Measurements from ENCODE around the gene HSD17B8.

Gene HSD17B8

GRCh38 chr6:33165581-33166258 lies 38.7 kb upstream of the HSD17B8 start:
- no peak overlapping the region for H2AFZ ChIP-seq (ENCODE audit: low read length)
- no peaks in the 10 kb centered on the region for H3K79me2 ChIP-seq (ENCODE audit: insufficient read depth, low read length)
- no peaks in the 10 kb centered on the region for H3F3A ChIP-seq (ENCODE audit: insufficient read depth, low read length)
- no peak for TF ChIP-seq CTCF (IDR thresholded peaks at IDR 0.05; ENCODE audit: low read length)
- no peak for TF ChIP-seq EZH2 (IDR thresholded peaks at IDR 0.05; ENCODE audit: borderline replicate concordance, low read length)
- no peak overlapping the region for H3K4me3 ChIP-seq (ENCODE audit: low read depth, low read length, poor library complexity, severe bottlenecking)
- H3K9ac ChIP-seq (ENCODE audit: low read length), result no peak overlapping the region
- H3K27ac ChIP-seq (ENCODE audit: low read depth, low read length, poor library complexity, severe bottlenecking), result no peak overlapping the region
- peaks cover 6% of the 10 kb centered on the region for H3K4me1 ChIP-seq (ENCODE audit: insufficient read depth, low read length, severe bottlenecking)
- no peaks in the 10 kb centered on the region for H3K27me3 ChIP-seq (ENCODE audit: insufficient read depth, low read length)
- H3K36me3 ChIP-seq (ENCODE audit: insufficient read depth, low read length), result no peaks in the 10 kb centered on the region
- H3K9me3 ChIP-seq (ENCODE audit: low read length), result no peaks in the 10 kb centered on the region
- no peaks in the 10 kb centered on the region for H3K9me2 ChIP-seq (ENCODE audit: low read depth, low read length)
- H4K20me1 ChIP-seq (ENCODE audit: insufficient read depth, low read length), result no peaks in the 10 kb centered on the region
- no peak overlapping the region for H3K4me2 ChIP-seq (ENCODE audit: low read length)

DNA sequence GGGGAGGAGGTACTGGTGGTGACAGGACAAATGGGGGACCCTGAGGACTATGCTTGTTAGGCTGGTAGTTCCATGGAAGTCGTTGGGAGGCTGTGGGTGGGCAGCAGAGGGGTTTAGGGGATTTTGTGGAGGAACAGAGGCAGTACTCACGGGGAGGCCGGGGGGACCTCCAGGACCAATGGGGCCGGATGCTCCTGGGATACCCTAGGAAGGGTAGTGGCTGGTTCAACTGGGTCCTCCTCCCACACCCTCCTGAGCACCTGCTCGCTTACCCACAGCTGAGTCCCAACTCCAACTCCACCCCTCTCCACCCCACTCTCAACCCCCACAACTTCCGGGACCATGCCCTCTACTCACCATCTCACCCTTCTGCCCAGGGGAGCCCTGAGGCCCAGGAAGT lies 38.1 kb upstream of the HSD17B8 start:
- TF ChIP-seq EZH2 (IDR thresholded peaks at IDR 0.05; ENCODE audit: borderline replicate concordance, low read length) (no peak), CTCF (IDR thresholded peaks at IDR 0.05; ENCODE audit: low read length) (no peak)
- Histone ChIP-seq H3F3A (ENCODE audit: insufficient read depth, low read length) (no peaks in the 10 kb centered on the region), H3K4me2 (ENCODE audit: low read length) (no peak overlapping the region), H3K9me2 (ENCODE audit: low read depth, low read length) (no peaks in the 10 kb centered on the region), H3K9me3 (ENCODE audit: low read length) (no peaks in the 10 kb centered on the region), H3K36me3 (ENCODE audit: insufficient read depth, low read length) (no peaks in the 10 kb centered on the region), H3K27ac (ENCODE audit: low read depth, low read length, poor library complexity, severe bottlenecking) (no peak overlapping the region), H4K20me1 (ENCODE audit: insufficient read depth, low read length) (no peaks in the 10 kb centered on the region), H3K27me3 (ENCODE audit: insufficient read depth, low read length) (no peaks in the 10 kb centered on the region), H3K9ac (ENCODE audit: low read length) (no peak overlapping the region), H3K4me3 (ENCODE audit: low read depth, low read length, poor library complexity, severe bottlenecking) (no peak overlapping the region), H2AFZ (ENCODE audit: low read length) (no peak overlapping the region), H3K4me1 (ENCODE audit: insufficient read depth, low read length, severe bottlenecking) (peaks cover 6% of the 10 kb centered on the region), H3K79me2 (ENCODE audit: insufficient read depth, low read length) (no peaks in the 10 kb centered on the region)

DNA sequence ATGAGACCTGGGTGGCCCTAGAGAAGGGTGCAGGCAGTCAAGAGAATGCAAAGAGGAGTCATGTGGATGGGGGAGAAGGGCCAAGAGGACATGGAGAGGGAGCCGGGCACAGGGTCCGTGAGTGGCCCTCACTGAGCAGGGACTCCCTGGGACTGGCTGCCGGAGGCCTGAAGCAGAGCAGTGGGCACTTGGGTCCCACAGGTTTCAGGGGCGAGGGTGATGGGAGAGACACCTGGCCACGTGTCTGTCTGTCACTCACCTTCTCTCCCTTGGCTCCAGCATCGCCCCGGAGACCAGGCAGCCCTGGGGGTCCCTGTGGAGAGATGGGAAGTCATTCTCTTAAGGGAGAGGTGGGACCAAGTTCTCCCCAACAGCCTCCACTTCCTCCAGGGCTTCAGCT lies 37.6 kb upstream of the HSD17B8 start:
- H3K79me2 ChIP-seq (ENCODE audit: insufficient read depth, low read length), result no peaks in the 10 kb centered on the region
- no peak overlapping the region for H3K4me3 ChIP-seq (ENCODE audit: low read depth, low read length, poor library complexity, severe bottlenecking)
- no peaks in the 10 kb centered on the region for H3K27me3 ChIP-seq (ENCODE audit: insufficient read depth, low read length)
- no peak overlapping the region for H2AFZ ChIP-seq (ENCODE audit: low read length)
- no peak overlapping the region for H3K4me2 ChIP-seq (ENCODE audit: low read length)
- H3K27ac ChIP-seq (ENCODE audit: low read depth, low read length, poor library complexity, severe bottlenecking), result no peak overlapping the region
- no peaks in the 10 kb centered on the region for H3K9me2 ChIP-seq (ENCODE audit: low read depth, low read length)
- TF ChIP-seq CTCF (IDR thresholded peaks at IDR 0.05; ENCODE audit: low read length) (no peak), EZH2 (IDR thresholded peaks at IDR 0.05; ENCODE audit: borderline replicate concordance, low read length) (no peak)
- no peaks in the 10 kb centered on the region for H4K20me1 ChIP-seq (ENCODE audit: insufficient read depth, low read length)
- H3K36me3 ChIP-seq (ENCODE audit: insufficient read depth, low read length), result no peaks in the 10 kb centered on the region
- no peaks in the 10 kb centered on the region for H3K9me3 ChIP-seq (ENCODE audit: low read length)
- H3K4me1 ChIP-seq (ENCODE audit: insufficient read depth, low read length, severe bottlenecking), result peaks cover 3% of the 10 kb centered on the region
- H3K9ac ChIP-seq (ENCODE audit: low read length), result no peak overlapping the region
- no peaks in the 10 kb centered on the region for H3F3A ChIP-seq (ENCODE audit: insufficient read depth, low read length)

All from OCI-LY1 (cell line).